MM.1S (cell line): Measurements from ENCODE around the gene DMRTA2.

ENCODE experiments used
- DNase-seq: peaks from one replicate; pipeline ENCODE4 v3.0.0-alpha.2; 2015
- H2AFZ ChIP-seq: fragments of 300-600 bp; sonication (generic); 2 replicates; pipeline ENCODE4 v1.6.0; 2016; ENCODE audit warnings: antibody characterized with exemption, low read length
- H3F3A ChIP-seq: fragments of 300-600 bp; sonication (generic); 2 replicates; pipeline ENCODE4 v1.6.1; 2016; ENCODE audit warnings: mild to moderate bottlenecking, antibody characterized with exemption, low read length, moderate library complexity, mixed read lengths; ENCODE audit not compliant: insufficient read depth
- H3K27ac ChIP-seq: fragments of 300-600 bp; sonication (generic); 2 replicates; pipeline ENCODE4 v1.5.1; 2016; ENCODE audit warnings: mild to moderate bottlenecking, low read length
- H3K27me3 ChIP-seq: fragments of 300-600 bp; sonication (generic); replicated peaks from 2 replicates; pipeline ENCODE4 v1.6.0; 2016; ENCODE audit warnings: low read length; ENCODE audit not compliant: insufficient read depth
- H3K36me3 ChIP-seq: fragments of 300-600 bp; sonication (generic); replicated peaks from 2 replicates; pipeline ENCODE4 v1.6.1; 2016; ENCODE audit warnings: mild to moderate bottlenecking, low read length, mixed read lengths; ENCODE audit not compliant: insufficient read depth
- H3K4me1 ChIP-seq: fragments of 300-600 bp; sonication (generic); 2 replicates; pipeline ENCODE4 v1.6.1; 2016; ENCODE audit warnings: low read length, mixed read lengths
- H3K4me2 ChIP-seq: fragments of 300-600 bp; sonication (generic); 2 replicates; pipeline ENCODE4 v1.6.0; 2016; ENCODE audit warnings: low read depth, low read length
- H3K4me3 ChIP-seq: fragments of 300-600 bp; sonication (generic); 2 replicates; pipeline ENCODE4 v1.5.1; 2016; ENCODE audit warnings: low read length, mixed read lengths
- H3K79me2 ChIP-seq: fragments of 300-600 bp; sonication (generic); 2 replicates; pipeline ENCODE4 v1.6.1; 2016; ENCODE audit warnings: mixed run types, low read length, mixed read lengths
- H3K9ac ChIP-seq: fragments of 300-600 bp; sonication (generic); 2 replicates; pipeline ENCODE4 v1.6.1; 2016; ENCODE audit warnings: low read length, mixed read lengths
- H3K9me2 ChIP-seq: fragments of 300-600 bp; sonication (generic); replicated peaks from 2 replicates; pipeline ENCODE4 v1.6.1; 2016; ENCODE audit warnings: mild to moderate bottlenecking, low read length, mixed read lengths; ENCODE audit not compliant: insufficient read depth
- H3K9me3 ChIP-seq: fragments of 300-600 bp; sonication (generic); replicated peaks from 2 replicates; pipeline ENCODE4 v1.6.1; 2016; ENCODE audit warnings: mild to moderate bottlenecking, low read length, mixed read lengths; ENCODE audit not compliant: insufficient read depth
- H4K20me1 ChIP-seq: fragments of 300-600 bp; sonication (generic); 2 replicates; pipeline ENCODE4 v1.6.1; 2016; ENCODE audit warnings: mild to moderate bottlenecking, low read length, moderate library complexity, mixed read lengths; ENCODE audit not compliant: insufficient read depth
- CTCF ChIP-seq: fragments of 300-600 bp; sonication (generic); IDR thresholded peaks from 2 replicates; pipeline ENCODE4 v1.5.1; 2016; ENCODE audit warnings: antibody characterized with exemption, low read length, mixed read lengths
- EZH2 ChIP-seq: fragments of 300-600 bp; sonication (generic); optimal IDR thresholded peaks from 2 replicates; pipeline ENCODE3; 2017; ENCODE audit warnings: low read depth, mild to moderate bottlenecking, antibody characterized with exemption, low read length, mixed read lengths
- EZH2phosphoT487 ChIP-seq: fragments of 300-600 bp; sonication (generic); IDR thresholded peaks from 2 replicates; pipeline ENCODE4 v1.6.1; 2018; ENCODE audit warnings: antibody characterized with exemption, low read length

The DMRTA2 gene

DNA sequence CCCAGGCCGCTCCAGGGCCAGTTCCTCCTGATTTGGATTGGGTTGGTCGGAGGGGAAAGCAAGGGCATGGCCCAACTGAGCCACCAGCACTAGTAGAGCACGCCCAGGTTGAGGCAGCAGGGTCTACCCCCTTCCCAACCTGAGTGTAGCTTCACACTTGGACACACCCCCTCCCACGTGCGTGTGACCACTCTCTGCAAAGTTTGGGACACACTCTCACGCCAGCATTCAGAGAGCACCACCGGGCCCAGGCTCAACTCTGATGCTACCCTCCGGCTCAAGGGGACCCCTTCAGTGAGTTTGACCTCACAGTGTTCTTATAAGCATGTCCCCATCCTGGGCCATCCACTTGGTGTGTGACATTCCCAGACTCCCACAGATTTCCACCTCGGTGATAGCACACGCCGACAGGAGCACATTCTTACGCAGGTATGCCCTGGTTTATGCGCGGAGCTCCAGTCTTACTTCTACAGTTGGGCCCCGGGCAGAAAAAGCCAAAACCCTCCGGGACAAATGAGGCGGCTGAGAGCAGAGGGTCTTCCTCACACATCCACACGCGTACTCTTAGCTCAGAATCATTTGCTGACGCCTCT lies 3.0 kb upstream of the DMRTA2 start:
- H2AFZ ChIP-seq, result no peak overlapping the region
- H3K27me3 ChIP-seq, result no peaks in the 10 kb centered on the region; the same call in 1 of the 2 replicates
- no peak overlapping the region for H3K27ac ChIP-seq
- H3K9ac ChIP-seq, result no peak overlapping the region
- no peaks in the 10 kb centered on the region for H3K4me1 ChIP-seq
- TF ChIP-seq CTCF, result no peak
- no peak for TF ChIP-seq EZH2
- H3K36me3 ChIP-seq, result no peaks in the 10 kb centered on the region
- H3K4me2 ChIP-seq, result no peak overlapping the region
- H3K9me2 ChIP-seq, result no peaks in the 10 kb centered on the region
- H3K79me2 ChIP-seq, result no peaks in the 10 kb centered on the region
- H3K4me3 ChIP-seq, result no peak overlapping the region
- DNase-seq, result no peak
- H3F3A ChIP-seq, result no peaks in the 10 kb centered on the region
- no peaks in the 10 kb centered on the region for H3K9me3 ChIP-seq
- no peaks in the 10 kb centered on the region for H4K20me1 ChIP-seq

- TF ChIP-seq EZH2phosphoT487, result no peak
- TF ChIP-seq CTCF, result no peak
- no peak for TF ChIP-seq EZH2
- no peak overlapping the region for H3K27ac ChIP-seq
- no peak overlapping the region for H3K4me2 ChIP-seq
- no peak for DNase-seq
- no peaks in the 10 kb centered on the region for H3K79me2 ChIP-seq
- no peak overlapping the region for H3K9ac ChIP-seq
- no peaks in the 10 kb centered on the region for H3K4me1 ChIP-seq
- H3K9me3 ChIP-seq, result no peaks in the 10 kb centered on the region
- H3K9me2 ChIP-seq, result no peaks in the 10 kb centered on the region
- H3K4me3 ChIP-seq, result no peak overlapping the region
- H4K20me1 ChIP-seq, result no peaks in the 10 kb centered on the region
- no peaks in the 10 kb centered on the region; the same call in 1 of the 2 replicates for H3K27me3 ChIP-seq
- no peak overlapping the region for H2AFZ ChIP-seq
- H3K36me3 ChIP-seq, result no peaks in the 10 kb centered on the region
- no peaks in the 10 kb centered on the region for H3F3A ChIP-seq
Measured at GRCh38 chr1:50425376-50426107, 2.3 kb upstream of the DMRTA2 start.

DNA sequence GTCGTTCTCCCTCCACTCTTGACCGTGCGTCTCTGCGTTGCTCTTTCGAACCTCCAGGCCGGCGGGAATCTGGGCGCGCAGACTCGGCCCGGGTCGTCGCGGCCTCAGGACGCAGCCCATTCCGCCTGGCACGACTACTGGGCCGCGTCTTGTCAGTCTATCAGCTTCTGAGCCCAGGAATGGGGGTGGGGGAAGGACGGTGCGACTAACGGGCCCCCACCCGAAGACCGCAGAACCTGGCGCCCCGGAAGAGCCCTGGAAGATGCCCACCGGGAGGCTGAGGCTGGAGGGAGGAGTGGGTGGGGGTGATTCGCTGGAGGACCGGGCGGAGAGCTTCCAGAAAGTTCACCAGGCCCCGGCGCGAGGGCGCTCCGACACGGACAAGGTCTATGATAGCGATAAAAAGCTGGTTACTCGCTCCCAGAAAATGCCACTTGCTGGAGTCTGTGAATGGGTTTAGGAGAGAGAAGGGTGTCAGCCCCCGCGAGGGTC lies 1.7 kb upstream of the DMRTA2 start:
- Histone ChIP-seq H4K20me1 (no peaks in the 10 kb centered on the region), H3K4me3 (no peak overlapping the region), H3K4me1 (no peaks in the 10 kb centered on the region), H3K36me3 (no peaks in the 10 kb centered on the region), H3K27ac (no peak overlapping the region), H3K4me2 (no peak overlapping the region), H3K9me3 (no peaks in the 10 kb centered on the region), H2AFZ (no peak overlapping the region), H3K9ac (no peak overlapping the region), H3K79me2 (no peaks in the 10 kb centered on the region), H3K27me3 (no peaks in the 10 kb centered on the region; the same call in 1 of the 2 replicates), H3K9me2 (no peaks in the 10 kb centered on the region), H3F3A (no peaks in the 10 kb centered on the region)
- DNase-seq, result no peak
- no peak for TF ChIP-seq EZH2phosphoT487
- no peak for TF ChIP-seq CTCF
- TF ChIP-seq EZH2, result no peak
